WTC11 (cell line): ENCODE results near the gene FGFBP2. TPM values are rescaled to one million over a fixed set of nuclear protein-coding genes. Genes with fewer than 3 reads are reported as not detected.

Experiments used
- ATAC-seq: fragments of 200-7000 bp; cut with Tn5 transposase; 2 replicates; pipeline ENCODE4 v1.10.0; 2021; ENCODE audit warnings: mild to moderate bottlenecking, moderate library complexity
- CTCF ChIA-PET: fragments of 300-600 bp; sonication (Branson Sonifier 250); formaldehyde crosslinking; loops from one replicate; lab custom pipeline; 2021; ENCODE audit warnings: antibody characterized with exemption; lab: Charles Lee
- POLR2A ChIA-PET: fragments of 350-600 bp; sonication (Branson Sonifier 250); formaldehyde crosslinking; loops from one replicate; lab custom pipeline; 2021; ENCODE audit warnings: antibody characterized with exemption; lab: Charles Lee
- DNase-seq: peaks from one replicate; pipeline ENCODE4 v3.0.0; 2021; ENCODE audit warnings: low spot score
- H3K27ac Mint-ChIP-seq: 2 replicates; pipeline ENCODE4 v1.8.0; 2021; ENCODE audit warnings: mixed read lengths
- H3K27me3 Mint-ChIP-seq: 2 replicates; pipeline ENCODE4 v1.8.0; 2021; ENCODE audit warnings: low read depth, mild to moderate bottlenecking, moderate library complexity, mixed read lengths
- H3K36me3 Mint-ChIP-seq: 2 replicates; pipeline ENCODE4 v1.8.0; 2021; ENCODE audit warnings: mixed read lengths
- H3K4me1 Mint-ChIP-seq: 2 replicates; pipeline ENCODE4 v1.8.0; 2022; ENCODE audit warnings: mixed read lengths
- H3K4me3 Mint-ChIP-seq: 2 replicates; pipeline ENCODE4 v1.8.0; 2021; ENCODE audit warnings: mild to moderate bottlenecking, moderate library complexity, mixed read lengths
- H3K9me3 Mint-ChIP-seq: 2 replicates; pipeline ENCODE4 v1.8.0; 2021; ENCODE audit warnings: mixed read lengths
- ATF1 ChIP-seq: sonication (generic); formaldehyde crosslinking; IDR thresholded peaks from 2 replicates; pipeline ENCODE4 v1.8.1; 2023; ENCODE audit warnings: mild to moderate bottlenecking, moderate library complexity, missing genetic modification reagents
- EMX1 ChIP-seq: fragments of 250-450 bp; sonication (Bioruptor Pico); IDR thresholded peaks from 2 replicates; pipeline ENCODE4 v1.8.0; 2021; ENCODE audit warnings: mild to moderate bottlenecking
- FOXJ3 ChIP-seq: sonication (generic); formaldehyde crosslinking; IDR thresholded peaks from 2 replicates; pipeline ENCODE4 v1.9.0; 2021; ENCODE audit warnings: missing genetic modification reagents, mild to moderate bottlenecking, borderline replicate concordance
- GRHL2 ChIP-seq: fragments of 250-450 bp; sonication (Bioruptor Pico); IDR thresholded peaks from 2 replicates; pipeline ENCODE4 v1.8.0; 2022; ENCODE audit warnings: mild to moderate bottlenecking, moderate library complexity; ENCODE audit not compliant: insufficient replicate concordance, severe bottlenecking
- HMGA2 ChIP-seq: fragments of 250-450 bp; sonication (Bioruptor Pico); IDR thresholded peaks from 2 replicates; pipeline ENCODE4 v1.4.0; 2021; ENCODE audit warnings: mild to moderate bottlenecking, moderate library complexity
- IRF1 ChIP-seq: sonication (generic); formaldehyde crosslinking; IDR thresholded peaks from 2 replicates; pipeline ENCODE4 v1.8.0; 2023; ENCODE audit warnings: missing genetic modification reagents
- MYBL2 ChIP-seq: sonication (generic); formaldehyde crosslinking; IDR thresholded peaks from 2 replicates; pipeline ENCODE4 v1.8.1; 2023; ENCODE audit warnings: mild to moderate bottlenecking, moderate library complexity, missing genetic modification reagents
- NR1H2 ChIP-seq: sonication (generic); formaldehyde crosslinking; IDR thresholded peaks from 2 replicates; pipeline ENCODE4 v1.9.0; 2021; ENCODE audit warnings: mild to moderate bottlenecking, moderate library complexity, missing genetic modification reagents
- PRDM15 ChIP-seq: sonication (generic); formaldehyde crosslinking; IDR thresholded peaks from 2 replicates; pipeline ENCODE4 v1.8.0; 2022; ENCODE audit warnings: missing genetic modification reagents
- SP1 ChIP-seq: sonication (generic); formaldehyde crosslinking; conservative IDR thresholded peaks from 2 replicates; pipeline ENCODE4 v1.8.1; 2022; ENCODE audit warnings: missing genetic modification reagents
- STAT6 ChIP-seq: sonication (generic); formaldehyde crosslinking; conservative IDR thresholded peaks from 2 replicates; pipeline ENCODE4 v1.8.1; 2023; ENCODE audit warnings: mild to moderate bottlenecking, low read depth, missing genetic modification reagents, moderate library complexity
- TEAD4 ChIP-seq: sonication (generic); formaldehyde crosslinking; IDR thresholded peaks from 2 replicates; pipeline ENCODE4 v1.8.0; 2022; ENCODE audit warnings: mild to moderate bottlenecking, missing genetic modification reagents
- USF2 ChIP-seq: sonication (generic); formaldehyde crosslinking; IDR thresholded peaks from 2 replicates; pipeline ENCODE4 v1.8.1; 2023; ENCODE audit warnings: mild to moderate bottlenecking, missing genetic modification reagents, moderate library complexity
- ZNF317 ChIP-seq: sonication (generic); formaldehyde crosslinking; IDR thresholded peaks from 2 replicates; pipeline ENCODE4 v1.8.1; 2023; ENCODE audit warnings: low read depth, mild to moderate bottlenecking, moderate library complexity, missing genetic modification reagents, borderline replicate concordance
- ZNF396 ChIP-seq: fragments of 250-450 bp; sonication (Bioruptor Pico); IDR thresholded peaks from 2 replicates; pipeline ENCODE4 v1.8.0; 2021; ENCODE audit warnings: mild to moderate bottlenecking, moderate library complexity, borderline replicate concordance
- total RNA-seq: library from RNA; stranded (reverse); gene quantifications from 3 replicates; pipeline ENCODE4 v1.2.3, GENCODE V29; 2021

Gene FGFBP2
- total RNA-seq, 1 experiment from 2014 or later, result 0.24 TPM

GRCh38 chr4:15936495-15936894 lies 26.5 kb downstream of the FGFBP2 start:
- TF ChIP-seq ATF1 (CRISPR knock-in tag), result no peak
- no peak for TF ChIP-seq EMX1 (CRISPR knock-in tag)
- no peak for TF ChIP-seq GRHL2 (CRISPR knock-in tag)
- no peak for TF ChIP-seq IRF1 (CRISPR knock-in tag)
- no peak for TF ChIP-seq FOXJ3 (CRISPR knock-in tag)
- no peak for TF ChIP-seq PRDM15 (CRISPR knock-in tag)
- TF ChIP-seq STAT6 (CRISPR knock-in tag), result no peak
- TF ChIP-seq MYBL2 (CRISPR knock-in tag), result no peak
- no peak for TF ChIP-seq TEAD4 (CRISPR knock-in tag)
- TF ChIP-seq USF2, result no peak
- TF ChIP-seq ZNF317, result no peak
- Mint-ChIP-seq H3K4me3 (no peak overlapping the region), H3K27ac (no peak overlapping the region), H3K9me3 (no peaks in the 10 kb centered on the region), H3K36me3 (no peaks in the 10 kb centered on the region), H3K27me3 (no peaks in the 10 kb centered on the region), H3K4me1 (peaks cover 11% of the 10 kb centered on the region)
- ChIA-PET CTCF (interaction anchor here (1.7 to 3.8 kb wide), 3 partner anchors 27 to 131 kb away, joined by 5 to 20 read pairs (median 6); no protein-coding TSS in a partner anchor), POLR2A (no interaction called here)
- ATAC-seq (no peak), DNase-seq (no peak)

GRCh38 chr4:15935504-15936402 lies 27.2 kb downstream of the FGFBP2 start:
- Mint-ChIP-seq H3K9me3 (no peaks in the 10 kb centered on the region), H3K4me1 (peaks cover 11% of the 10 kb centered on the region), H3K27ac (no peak overlapping the region), H3K36me3 (no peaks in the 10 kb centered on the region)
- DNase-seq, result no peak
- no peak for ATAC-seq
- TF ChIP-seq HMGA2 (no peak), SP1 (no peak), NR1H2 (no peak), ZNF396 (CRISPR knock-in tag) (no peak)
- TF ChIP-seq, all 79 proteins: peak for 0
- H3K27me3 Mint-ChIP-seq, result no peaks in the 10 kb centered on the region
- CTCF ChIA-PET, result interaction anchor here (1.5 to 2.7 kb wide), 4 partner anchors 20 to 130 kb away, joined by 5 to 9 read pairs (median 6); no protein-coding TSS in a partner anchor
- POLR2A ChIA-PET, result no interaction called here
- no peak overlapping the region for H3K4me3 Mint-ChIP-seq
